Limb (tissue), 2 donors: ENCODE measurements around the gene ERCC8.
"Not testable (repeated sequence)": the region's sequence is repeated elsewhere in the genome, so short reads cannot be mapped to it uniquely, and the experiment has no call there.

Experiments
- DNase-seq, 2 donors: peaks; one replicate each; pipeline ENCODE4 v3.0.0-alpha.2; 2016; ENCODE audit errors: extremely low spot score in 2 of 2

The ERCC8 gene, protein sequence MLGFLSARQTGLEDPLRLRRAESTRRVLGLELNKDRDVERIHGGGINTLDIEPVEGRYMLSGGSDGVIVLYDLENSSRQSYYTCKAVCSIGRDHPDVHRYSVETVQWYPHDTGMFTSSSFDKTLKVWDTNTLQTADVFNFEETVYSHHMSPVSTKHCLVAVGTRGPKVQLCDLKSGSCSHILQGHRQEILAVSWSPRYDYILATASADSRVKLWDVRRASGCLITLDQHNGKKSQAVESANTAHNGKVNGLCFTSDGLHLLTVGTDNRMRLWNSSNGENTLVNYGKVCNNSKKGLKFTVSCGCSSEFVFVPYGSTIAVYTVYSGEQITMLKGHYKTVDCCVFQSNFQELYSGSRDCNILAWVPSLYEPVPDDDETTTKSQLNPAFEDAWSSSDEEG

DNA sequence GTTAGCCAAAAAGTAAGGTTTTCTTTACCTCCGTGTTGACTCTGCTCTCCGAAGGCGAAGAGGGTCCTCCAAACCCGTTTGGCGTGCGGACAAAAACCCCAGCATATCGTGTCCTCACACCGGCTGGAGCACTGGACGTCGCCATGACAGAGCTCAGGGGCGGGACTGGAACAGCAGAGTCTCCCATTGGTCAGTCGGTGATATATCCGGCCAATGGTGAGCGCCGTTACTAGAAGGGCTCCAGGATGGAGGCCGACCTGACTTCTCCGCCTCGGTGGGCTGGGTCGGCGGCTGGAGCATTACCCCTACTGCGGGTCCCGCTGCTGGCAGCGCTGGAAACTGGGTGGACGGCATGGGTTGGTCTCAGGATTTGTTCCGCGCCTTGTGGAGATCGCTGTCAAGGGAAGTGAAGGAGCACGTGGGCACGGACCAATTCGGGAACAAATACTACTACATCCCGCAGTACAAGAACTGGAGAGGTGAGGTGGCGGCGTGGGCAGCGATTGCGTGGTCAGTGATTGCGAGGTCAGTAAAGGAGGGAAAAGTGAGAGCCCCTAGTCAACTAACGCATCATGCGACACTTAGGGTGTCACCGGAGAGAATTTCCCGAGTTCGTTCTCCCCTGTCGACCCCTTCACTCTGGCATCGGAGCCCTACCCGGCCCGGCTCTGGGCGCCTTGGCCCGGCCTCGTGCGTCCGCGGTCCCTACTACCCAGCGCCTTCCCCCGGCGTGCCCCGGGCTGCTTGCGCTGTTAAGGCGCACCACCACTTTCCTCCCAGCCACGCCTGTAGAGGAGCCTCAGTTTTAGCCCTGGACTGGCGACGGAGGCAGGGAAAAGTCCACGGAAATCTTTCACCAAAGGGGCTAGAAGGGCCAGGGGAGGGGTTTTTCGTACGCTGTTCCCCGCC is at the start of gene ERCC8, which contains the start of gene NDUFAF2:
Gene ERCC8 (minus strand): TSS at position 167 of the 909 bp plus-strand sequence. CDS start 62 bp downstream, at position 105.
Gene NDUFAF2 (plus strand): TSS at position 302 of the 909 bp plus-strand sequence. CDS start 51 bp downstream, at position 353.
- DNase-seq = peak; percentile 94

DNA sequence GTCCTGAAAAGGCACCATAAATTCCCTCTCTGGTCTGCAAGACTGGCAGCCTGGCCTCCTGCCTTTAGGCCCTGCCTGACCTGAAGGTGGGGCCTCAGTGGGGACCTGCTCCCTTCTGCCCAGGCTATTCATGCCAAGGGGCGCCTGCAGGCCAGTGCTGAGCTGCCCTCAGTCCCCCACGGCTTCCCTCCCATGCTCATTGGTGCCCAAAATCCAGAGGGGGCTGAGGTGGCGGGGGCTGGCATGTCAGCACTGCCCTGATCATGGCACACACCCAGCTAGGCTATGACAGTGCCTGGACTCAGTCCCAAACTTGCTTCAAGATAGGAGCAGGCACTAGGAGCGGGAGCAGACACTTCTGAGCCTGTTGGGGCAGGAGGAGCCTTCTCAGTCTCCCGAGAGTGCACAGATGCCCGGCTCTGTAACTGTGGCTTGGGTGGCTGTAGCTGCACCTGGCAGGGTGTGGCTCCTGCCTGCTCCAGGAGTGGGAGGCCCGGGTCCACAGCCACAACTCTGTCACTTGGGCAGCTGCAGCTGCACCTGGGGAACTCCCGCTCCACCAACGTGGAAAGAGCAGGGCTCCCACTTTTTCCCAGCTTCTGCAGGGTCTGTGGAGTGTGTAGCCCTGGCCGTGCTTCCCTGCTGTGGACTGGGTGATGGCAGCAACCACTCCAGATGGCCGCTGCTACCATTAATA is 49.2 kb upstream of the ERCC8 start:
- DNase-seq = no peak

DNA sequence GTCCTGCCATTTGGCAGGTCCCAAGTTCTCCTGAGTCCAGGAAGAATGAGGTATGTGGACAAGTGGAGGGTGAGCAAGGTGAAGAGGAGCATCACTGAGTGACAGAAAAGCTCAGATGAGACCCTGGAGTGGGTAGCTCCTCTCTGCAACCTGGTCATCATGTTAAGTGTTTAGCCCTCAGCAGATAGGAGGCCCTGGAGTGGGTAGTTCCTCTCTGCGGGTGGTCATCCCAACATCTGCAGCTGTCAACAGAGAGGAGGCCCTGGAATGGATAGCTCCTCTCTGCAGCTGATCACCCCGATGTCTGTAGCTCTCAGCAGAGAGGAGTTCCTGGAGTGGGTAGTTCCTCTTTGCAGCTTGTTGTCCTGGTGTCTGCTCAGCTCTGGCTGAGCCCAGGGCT is 48.6 kb upstream of the ERCC8 start:
- DNase-seq = no peak

GRCh38 chr5:60992871-60993270 is 48.0 kb upstream of the ERCC8 start:
- DNase-seq = no peak

DNA sequence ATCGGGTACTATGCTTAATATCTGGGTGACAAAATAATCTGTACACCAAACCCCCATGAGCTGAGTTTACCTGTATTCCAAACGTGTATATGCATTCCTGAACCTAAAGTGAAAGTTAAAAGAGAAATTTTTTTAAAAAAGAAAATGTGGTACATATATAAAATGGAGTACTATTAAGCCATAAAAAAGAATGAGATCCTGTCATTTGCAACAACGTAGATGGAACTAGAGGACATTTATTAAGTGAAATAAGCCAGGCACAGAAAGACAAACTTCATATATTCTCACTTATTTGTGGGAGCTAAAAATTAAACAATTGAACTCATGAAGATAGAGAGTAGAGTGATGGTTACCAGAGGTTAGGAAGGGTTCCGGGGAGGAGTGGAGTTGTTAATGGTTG is 44.9 kb upstream of the ERCC8 start:
- no peak for DNase-seq

- not testable (repeated sequence) for DNase-seq
These were observed 37.3 kb upstream of the ERCC8 start for GRCh38 chr5:60982127-60982526.

GRCh38 chr5:60980511-60980910 is 35.6 kb upstream of the ERCC8 start:
- no peak for DNase-seq

DNA sequence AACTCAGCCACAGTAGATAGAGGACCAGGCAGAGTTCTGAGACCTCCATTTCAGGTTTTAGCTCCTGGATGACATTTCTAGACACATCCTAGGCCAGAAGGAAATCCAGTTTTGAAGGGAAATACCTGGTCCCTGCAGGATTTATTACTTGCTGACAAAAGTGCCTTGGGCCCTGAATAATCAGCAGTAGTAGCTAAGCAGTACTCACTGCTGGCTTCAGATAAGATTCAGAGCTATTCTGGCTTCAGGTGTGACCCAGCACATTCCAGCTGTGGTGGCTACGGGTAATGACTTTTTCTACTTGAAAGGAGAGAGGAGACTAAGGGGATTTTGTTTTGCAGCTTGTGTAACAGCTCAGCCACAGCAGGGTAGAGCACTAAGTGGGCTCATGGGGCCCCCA is 34.1 kb upstream of the ERCC8 start:
- no peak for DNase-seq

DNA sequence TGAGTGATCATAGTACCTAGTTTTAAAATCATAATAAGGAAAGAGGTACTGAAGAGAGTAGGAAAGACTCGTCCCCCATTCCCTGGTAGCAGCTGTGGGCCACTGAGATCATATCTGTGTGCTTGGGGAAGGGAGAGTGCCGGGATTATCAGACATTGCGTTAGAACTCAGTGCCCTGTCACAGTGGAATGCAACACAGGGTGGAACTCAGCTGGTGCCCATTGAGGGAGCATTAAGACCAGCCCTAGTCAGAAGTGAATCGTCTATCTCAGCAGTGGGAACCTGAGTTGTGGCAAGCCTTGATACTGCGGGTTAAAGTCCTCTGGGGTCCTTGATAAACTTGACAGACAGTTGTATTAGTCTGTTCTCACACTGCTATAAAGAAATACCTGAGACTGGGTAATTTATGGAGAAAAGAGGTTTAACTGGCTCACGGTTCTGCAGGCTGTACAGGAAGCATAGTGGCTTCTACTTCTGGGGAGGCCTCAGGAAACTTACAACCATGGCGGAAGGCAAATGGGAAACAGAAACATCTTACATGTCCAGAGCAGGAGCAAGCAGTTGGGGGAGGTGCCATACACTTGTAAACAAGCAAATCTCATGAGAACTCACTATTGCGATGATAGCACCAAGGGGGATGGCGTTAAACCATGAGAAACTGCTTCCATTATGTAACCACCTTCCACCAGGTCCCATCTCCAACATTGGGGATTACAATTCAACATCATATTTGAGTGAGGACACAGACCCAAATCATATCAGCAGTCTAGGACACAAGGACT is 33.3 kb upstream of the ERCC8 start:
- DNase-seq = no peak

DNA sequence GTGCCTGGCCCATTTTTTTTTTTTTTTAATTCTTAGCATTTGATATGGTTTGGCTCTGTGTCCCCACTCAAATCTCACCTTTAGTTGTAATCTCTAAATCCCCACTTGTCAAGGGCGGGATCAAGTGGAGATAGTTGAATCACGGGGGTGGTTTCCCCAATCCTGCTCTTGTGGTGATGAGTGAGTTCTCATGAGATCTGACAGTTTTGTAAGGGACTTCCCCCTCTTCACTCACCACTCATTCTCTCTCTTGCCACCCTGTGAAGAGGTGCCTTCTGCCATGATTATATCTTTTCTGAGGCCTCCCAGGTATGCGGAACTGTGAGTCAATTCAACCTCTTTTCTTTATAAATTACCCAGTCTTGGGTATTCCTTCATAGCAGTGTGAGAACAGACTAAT is 27.4 kb upstream of the ERCC8 start:
- DNase-seq = no peak

GRCh38 chr5:60961685-60962084 is 16.8 kb upstream of the ERCC8 start:
- DNase-seq = no peak

DNA sequence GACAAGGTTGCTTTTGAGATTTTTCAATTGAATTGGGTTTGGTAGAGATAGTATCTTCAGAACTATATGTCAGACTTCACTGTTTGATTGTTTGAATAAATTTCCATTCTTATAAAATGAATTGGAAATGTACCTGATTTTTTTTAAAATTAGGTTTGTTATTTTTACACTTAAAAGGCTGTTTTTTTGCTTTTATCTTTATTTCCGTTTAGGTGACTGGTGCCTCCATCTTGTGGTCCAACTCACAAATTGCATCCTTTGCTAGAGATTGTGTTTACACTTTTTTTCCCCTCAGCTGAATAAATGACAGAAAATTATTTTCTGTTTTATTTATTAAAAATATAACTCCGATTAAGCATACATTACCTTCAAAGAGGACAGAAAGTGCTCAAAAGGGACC is 15.7 kb upstream of the ERCC8 start:
- DNase-seq = no peak

- peak in 1 of 2 donors; percentile 40 for DNase-seq
These were observed 14.3 kb upstream of the ERCC8 start for GRCh38 chr5:60959156-60959555.

DNA sequence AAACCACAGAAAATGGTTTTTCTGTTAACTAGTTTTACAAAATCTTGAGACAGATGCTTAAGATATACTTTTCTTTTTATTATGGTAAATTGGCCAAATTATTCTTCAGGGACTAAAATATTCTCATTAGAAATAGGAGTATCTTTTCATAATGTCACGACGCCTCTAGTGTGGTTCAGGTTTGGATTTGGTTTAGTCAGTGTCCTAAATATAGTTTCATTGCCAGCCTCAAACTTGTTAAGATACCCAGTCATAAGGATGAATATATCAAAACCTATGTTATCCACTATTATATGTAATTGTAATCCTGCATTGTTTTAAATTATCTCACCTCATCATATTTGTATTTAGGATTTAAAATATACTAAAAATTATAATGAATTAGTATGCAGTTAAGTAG is 13.8 kb upstream of the ERCC8 start:
- DNase-seq = no peak

DNA sequence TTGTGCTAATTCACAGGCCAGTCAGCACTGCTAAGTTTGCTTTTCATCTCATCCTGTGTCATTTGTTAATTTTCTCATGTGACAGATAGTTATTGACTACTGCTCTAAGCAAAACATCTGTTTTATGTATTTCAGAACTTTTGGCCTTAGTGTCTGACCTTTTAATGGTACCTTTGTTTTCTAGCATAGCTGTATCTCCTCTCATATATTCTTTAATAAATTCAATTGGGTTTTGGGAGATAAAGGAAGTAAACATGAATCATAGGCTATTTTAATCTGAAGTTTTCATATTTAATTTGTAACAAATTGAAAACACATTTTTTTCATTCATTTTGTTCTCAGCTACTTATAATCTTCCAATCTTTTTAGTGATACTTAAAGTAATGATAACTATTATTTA is 13.2 kb upstream of the ERCC8 start:
- DNase-seq = no peak

- no peak for DNase-seq
These were observed 10.4 kb upstream of the ERCC8 start for GRCh38 chr5:60955239-60955638.

DNA sequence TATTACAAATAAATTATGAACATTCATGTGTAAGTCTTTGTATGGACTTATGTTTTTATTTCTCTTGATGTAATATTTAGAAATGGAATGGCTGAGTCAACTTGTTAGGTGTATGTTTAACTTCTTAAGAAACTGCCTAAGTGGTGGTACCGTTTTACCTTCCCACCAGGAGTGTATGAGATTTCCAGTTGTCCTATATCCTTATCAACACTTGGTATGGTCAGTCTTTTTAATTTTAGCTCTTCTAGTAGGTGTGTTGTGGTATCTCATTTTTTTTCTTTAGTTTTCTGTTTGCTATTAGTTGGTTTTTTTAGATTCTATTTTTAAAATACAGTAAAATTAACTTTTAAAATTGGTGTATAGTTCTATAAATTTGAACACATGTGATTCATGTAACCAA is 3.9 kb upstream of the ERCC8 start:
- no peak for DNase-seq

- peak in 1 of 2 donors; percentile 15 for DNase-seq
These were observed 930 bp upstream of the ERCC8 start for GRCh38 chr5:60945813-60946187.

- DNase-seq = no peak
These were observed 1.2 kb downstream of the ERCC8 start for GRCh38 chr5:60943624-60944023.

DNA sequence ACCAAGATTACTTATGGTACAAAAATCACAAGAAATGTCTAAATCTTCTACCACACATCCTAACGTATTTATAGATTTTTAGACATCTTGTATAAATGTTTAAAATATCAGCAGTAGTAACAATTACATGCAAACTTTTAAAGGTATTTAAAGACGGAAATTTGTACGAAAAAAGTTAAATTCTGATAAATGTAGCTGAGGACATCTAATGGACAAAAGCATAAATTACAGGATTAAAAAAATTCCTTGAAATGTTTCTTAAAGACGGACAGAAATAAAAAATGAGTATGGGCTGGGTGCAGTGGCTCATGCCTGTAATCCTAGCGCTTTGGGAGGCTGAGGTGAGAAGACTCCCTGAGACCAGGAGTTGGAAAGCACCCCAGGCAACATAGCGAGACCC is 15.8 kb downstream of the ERCC8 start:
- no peak for DNase-seq

GRCh38 chr5:60927450-60927849 is 17.4 kb downstream of the ERCC8 start:
- DNase-seq = no peak
